A673 (cell line): ENCODE data around the gene C5orf15.
"Not testable (repeated sequence)": the region's sequence is repeated elsewhere in the genome, so short reads cannot be mapped to it uniquely, and the experiment has no call there.

ENCODE experiments used
- CTCF ChIP-seq: fragments of 300-800, 200-600 bp; sonication (generic); conservative IDR thresholded peaks from 2 replicates; pipeline ENCODE4 v1.5.1; 2017; ENCODE audit warnings: low read depth, mild to moderate bottlenecking, antibody characterized with exemption, low read length, moderate library complexity, mixed read lengths
- EZH2 ChIP-seq: fragments of 200-600 bp; sonication (generic); IDR thresholded peaks from 2 replicates; pipeline ENCODE4 v1.6.1; 2017; ENCODE audit warnings: borderline replicate concordance, low read depth, mild to moderate bottlenecking, mixed read lengths, antibody characterized with exemption, low read length; ENCODE audit not compliant: poor library complexity, severe bottlenecking

GRCh38 chr5:133975546-133975945 lies 7.1 kb upstream of the C5orf15 start:
- not testable (repeated sequence) for TF ChIP-seq CTCF, EZH2
